HG03039 (cell line): ENCODE measurements around the gene UBE2G2.

Experiments
- ATAC-seq: cut with Tn5 transposase; IDR thresholded peaks from one replicate; pipeline ENCODE4 v1.9.1; 2021; ENCODE audit warnings: mild to moderate bottlenecking, moderate library complexity; ENCODE audit not compliant: unreplicated experiment

UBE2G2 gene

GRCh38 chr21:44732956-44733355 is 68.7 kb downstream of the UBE2G2 start:
- no peak for ATAC-seq

GRCh38 chr21:44732263-44732662 is 69.4 kb downstream of the UBE2G2 start:
- ATAC-seq = no peak

- no peak for ATAC-seq
Measured at GRCh38 chr21:44730951-44731579, 70.6 kb downstream of the UBE2G2 start.

- no peak for ATAC-seq
Measured at GRCh38 chr21:44730028-44730395, 71.6 kb downstream of the UBE2G2 start.

GRCh38 chr21:44729336-44730027 is 72.1 kb downstream of the UBE2G2 start:
- ATAC-seq = no peak

GRCh38 chr21:44728716-44729115 is 72.9 kb downstream of the UBE2G2 start:
- no peak for ATAC-seq

GRCh38 chr21:44727757-44728156 is 73.9 kb downstream of the UBE2G2 start:
- no peak for ATAC-seq

GRCh38 chr21:44727321-44727720 is 74.3 kb downstream of the UBE2G2 start:
- no peak for ATAC-seq

- ATAC-seq = no peak
Measured at GRCh38 chr21:44726826-44727225, 74.8 kb downstream of the UBE2G2 start.

- no peak for ATAC-seq
Measured at GRCh38 chr21:44724926-44725325, 76.7 kb downstream of the UBE2G2 start.

GRCh38 chr21:44724196-44724595 is 77.4 kb downstream of the UBE2G2 start:
- ATAC-seq = no peak

- ATAC-seq = no peak
Measured at GRCh38 chr21:44723177-44724131, 78.2 kb downstream of the UBE2G2 start.

GRCh38 chr21:44722731-44723130 is 78.9 kb downstream of the UBE2G2 start:
- ATAC-seq = no peak

- no peak for ATAC-seq
Measured at GRCh38 chr21:44720170-44720569, 81.5 kb downstream of the UBE2G2 start.
